Stimulated activated CD8-positive, alpha-beta memory T cell treated with anti-CD3 and anti-CD28 coated beads, Interleukin-15, amount 100 ng/mL, for 1 hour (primary cell): ENCODE data around the gene CCDC33.

Experiments
- DNase-seq: peaks from one replicate; pipeline ENCODE4 v3.0.0-alpha.2; 2020; ENCODE audit warnings: low read depth

CCDC33 gene

DNA sequence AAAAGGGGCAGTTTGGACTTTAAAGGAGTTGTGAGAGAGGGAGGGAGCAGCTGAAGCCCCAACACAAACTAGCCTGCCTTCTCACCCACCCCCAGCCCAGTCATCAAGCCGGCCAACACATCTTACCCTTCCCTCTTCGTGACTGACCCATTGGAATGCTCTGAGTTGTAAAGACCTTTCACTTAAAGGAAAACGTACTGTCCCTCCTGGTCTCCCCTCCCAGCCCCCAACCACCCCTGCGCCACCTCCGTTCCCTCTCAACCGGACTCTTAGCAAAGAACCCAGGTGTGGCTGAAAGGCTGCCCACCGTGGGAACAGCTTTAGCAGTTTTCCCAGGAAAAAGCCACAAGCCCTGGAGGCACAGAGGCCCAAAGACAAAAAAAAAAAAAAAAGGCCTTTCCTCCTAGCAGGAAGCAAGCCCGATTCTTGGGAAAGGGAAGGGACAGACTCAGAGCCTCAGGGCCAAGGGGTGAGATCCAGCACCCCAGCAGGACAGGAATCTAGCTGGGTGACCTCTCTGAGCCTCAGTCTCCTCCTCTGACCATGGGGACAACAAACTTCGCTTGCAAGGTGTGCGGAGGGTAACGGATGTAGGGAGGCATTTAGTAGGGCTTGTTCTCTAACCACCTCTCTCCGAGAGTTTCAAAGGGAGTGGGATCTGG, 128.9 kb downstream of the CCDC33 start:
- DNase-seq = no peak

DNA sequence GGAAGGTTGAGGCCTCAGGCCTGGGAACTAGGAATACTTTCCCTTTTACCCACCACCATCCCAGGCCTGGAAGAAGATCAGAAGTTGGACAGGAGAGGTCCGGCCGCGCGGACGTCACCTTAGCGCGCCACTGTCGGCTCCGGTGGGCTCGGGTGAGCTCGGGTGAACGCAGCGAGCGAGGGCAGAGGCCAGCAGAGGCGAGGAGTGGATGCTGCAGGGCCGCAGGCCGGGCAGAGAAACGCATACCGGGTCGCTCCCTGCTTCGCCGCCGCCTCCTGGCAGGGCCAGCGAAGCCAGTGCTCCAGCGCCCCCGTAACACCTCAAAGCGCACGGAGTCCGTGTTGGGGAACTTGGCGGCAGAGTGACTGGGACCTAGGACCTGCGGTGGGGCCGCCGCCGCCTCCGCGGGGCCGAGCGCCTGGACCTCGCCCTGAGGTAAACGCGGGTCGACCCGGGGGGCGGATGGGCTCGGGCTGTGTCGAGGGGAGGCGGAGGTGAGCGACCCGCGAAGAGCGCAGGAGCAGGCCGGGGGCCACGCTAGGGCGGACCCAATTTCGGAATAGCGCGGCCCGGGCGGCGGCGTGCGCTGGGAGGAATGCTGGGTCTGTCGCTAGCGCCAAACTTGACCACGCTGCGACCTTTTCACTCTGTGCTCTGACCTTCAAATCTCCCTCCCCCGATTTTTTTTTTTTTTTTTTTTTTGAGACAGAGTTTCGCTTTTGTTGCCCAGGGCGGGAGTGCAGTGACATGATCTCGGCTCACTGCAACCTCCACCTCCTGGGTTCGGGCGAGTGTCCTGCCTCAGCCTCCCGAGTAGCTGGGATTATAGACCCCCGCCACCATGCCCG, 129.7 kb downstream of the CCDC33 start:
- DNase-seq = no peak

DNA sequence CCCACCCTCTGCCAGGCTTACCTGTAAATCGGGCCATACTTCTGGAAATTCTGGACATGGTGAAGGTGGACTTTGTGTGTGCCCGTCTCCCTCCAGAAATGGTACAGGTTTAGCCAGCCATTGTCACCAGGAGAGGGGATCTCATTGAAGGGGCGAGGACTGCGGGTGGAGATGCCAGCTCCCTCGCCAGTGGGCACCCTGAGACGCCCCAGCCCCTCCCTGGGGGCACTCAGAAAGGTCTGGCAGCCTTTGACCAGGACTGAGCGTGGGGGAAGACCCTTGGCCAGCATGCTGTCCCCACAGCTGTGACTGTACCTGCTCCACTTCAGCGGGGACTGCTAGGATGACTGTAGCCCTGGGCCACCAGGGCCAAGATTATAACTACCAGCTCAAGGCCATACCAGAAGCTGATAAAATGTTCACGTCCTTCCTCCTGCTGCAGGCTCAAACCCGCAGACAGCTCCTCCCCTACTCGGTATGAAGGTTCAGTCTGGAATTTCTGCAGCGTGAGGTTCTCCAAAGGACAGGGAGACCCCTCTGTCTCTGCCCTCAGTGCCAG, 131.2 kb downstream of the CCDC33 start, which contains the start of gene CYP11A1:
Gene CYP11A1 (minus strand): TSS at position 351 of the 559 bp plus-strand sequence. CDS start 61 bp downstream, at position 290.
- no peak for DNase-seq

DNA sequence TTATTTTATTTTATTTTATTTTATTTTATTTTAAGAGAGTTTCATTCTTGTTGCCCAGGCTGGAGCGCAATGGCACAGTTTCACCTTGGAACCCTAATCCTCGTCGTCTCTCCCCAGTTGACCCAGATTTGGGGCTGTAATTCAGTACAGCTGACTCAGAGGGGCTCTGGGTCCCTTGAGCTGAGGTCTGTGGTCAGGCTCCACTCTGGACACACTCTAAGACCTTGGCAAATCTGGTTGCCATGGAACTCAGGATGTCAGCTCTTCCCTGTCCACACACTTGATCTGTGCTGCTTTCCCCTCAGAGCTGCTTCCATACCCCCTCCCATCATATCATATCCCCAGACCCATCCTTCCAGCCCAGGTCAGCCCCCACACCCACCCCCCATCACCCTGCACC, 132.0 kb downstream of the CCDC33 start:
- no peak for DNase-seq

DNA sequence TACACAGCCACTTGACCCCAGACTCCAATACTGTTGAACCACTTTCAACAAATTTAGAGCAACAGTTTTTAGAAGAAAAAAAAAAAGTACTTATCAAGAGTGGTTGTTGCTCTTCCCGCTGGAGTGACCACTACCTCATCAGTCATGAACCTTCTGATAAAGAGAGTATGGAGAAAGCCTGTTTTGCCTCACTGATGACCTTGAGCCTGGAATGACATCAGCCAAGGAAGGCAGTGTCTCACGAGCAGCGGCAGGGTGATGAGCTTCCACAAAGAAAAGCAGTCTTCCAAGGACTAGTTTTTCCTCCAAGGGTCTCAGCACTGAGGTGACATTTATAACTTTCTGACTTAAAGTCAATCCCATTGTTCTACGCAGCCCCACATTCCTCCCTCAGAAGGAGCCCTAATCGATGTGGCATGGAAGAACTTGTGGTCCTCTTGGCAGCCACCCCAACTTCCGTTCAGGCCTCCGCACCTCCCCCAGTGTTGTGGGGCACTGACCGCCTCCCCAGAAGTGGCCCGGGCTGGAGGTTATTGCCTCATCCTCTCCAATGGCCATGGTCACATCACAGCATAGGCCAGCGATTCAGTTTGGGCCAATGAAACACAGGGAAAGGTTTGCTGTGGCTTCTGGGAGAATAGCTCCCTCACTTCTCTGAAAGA, 133.1 kb downstream of the CCDC33 start:
- DNase-seq = no peak

DNA sequence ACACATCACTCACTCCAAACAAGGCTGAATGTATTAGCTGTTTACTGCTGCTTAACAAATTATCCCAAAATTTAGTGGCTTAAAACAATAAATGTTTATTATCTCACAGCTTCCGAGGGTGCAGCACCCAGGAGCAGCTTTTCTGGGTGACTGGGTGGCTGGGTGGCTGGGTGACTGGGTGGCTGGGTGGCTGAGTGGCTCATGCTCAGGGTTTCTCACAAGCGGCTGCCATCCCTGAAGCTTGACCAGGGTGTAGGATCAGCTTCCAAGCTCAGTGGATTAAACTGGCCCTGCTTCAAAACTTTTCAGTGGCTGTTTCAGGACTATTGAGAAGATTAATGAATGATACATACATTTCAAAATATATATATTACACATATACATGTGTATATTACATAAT, 133.6 kb downstream of the CCDC33 start:
- no peak for DNase-seq

DNA sequence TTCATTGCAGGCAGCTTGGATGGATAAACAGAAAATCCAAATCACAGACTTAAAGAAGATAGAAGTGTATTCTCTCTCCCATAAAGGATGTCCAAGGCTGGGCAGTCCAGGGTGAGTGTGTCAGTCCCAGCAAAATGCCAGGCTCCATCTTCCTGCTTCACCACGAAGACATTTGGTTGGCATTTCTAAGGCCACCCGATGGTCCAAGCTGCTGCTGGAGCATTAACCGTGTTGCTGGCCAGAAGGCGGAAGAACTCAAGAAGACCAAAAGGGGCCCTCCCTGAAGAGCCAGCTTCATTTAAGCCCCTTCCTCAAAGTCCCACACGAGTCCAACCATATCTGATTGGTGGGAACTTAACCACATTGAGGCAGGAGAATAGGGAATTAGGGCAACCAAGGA, 134.3 kb downstream of the CCDC33 start:
- no peak for DNase-seq

DNA sequence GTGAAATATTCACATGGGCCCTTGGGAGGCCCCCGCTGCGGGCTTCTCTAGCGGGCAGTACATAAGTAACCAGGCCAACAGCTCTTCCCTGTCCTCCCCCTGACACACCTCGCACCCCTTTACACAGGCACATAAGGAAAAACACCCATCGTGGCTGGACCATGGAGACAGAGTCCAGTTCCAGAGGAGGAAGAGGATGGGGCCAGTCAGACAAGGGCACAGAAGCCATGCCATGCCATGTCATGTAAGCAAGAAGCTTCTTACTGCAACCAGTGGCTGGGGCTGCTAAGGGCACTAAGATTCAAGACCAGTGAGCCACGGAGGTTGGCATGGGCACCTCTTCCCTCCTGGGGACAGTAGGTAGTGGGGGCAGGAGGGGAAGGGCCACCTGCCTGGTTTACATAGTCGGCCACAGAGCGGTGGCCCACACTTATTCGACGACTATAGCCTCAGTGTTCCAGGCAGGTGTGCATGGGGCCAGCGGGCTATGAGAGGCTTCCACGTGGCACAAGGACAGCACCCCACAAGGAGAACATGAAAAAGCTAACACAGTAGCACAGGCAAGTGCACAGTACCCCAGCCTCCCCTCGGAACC, 137.0 kb downstream of the CCDC33 start:
- no peak for DNase-seq

DNA sequence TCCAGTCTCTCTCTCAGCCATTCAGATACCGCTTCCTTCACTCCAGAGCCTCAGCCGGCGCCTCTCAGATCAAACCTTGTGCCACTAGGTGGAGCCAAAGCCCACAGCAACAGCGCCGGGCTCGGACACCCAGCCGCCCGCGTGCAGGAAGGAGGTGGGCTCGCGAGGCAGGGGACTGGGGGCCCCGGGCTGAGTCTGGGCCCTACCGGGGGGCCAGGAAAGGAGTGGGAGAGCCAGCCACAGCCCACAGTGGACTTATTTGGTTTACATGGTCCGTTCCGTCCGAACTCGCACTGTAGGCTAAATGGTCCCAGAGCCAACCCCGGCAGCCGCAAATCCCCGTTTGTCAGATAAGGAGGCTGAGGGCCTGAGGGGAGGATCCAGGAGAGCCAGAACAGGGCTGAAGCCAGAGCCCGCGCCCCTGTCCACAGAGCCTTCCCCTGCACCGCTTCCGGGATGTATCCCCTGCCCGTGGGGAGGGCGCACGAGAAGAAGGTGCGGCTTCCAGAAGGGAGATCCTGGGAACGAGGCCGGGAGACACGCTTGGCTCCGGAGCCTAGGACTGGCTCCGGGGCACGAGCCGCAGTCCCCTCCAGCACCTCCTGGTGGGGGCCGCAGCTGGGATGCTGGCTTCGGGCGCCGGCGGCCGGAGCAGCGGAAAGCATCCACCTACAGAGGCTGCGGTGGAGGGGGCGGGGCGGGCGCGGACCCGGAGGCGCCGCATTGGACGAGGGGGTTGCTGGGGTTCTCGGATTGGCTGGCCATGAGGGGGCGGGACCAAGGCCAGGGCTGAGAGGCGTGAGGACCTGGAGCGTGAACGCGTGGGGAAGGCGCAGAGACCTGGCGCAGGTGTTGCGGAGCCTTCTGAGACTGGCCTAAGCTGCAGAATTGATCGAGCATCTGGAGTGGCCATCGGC, 137.9 kb downstream of the CCDC33 start:
- peak; percentile 92 for DNase-seq

DNA sequence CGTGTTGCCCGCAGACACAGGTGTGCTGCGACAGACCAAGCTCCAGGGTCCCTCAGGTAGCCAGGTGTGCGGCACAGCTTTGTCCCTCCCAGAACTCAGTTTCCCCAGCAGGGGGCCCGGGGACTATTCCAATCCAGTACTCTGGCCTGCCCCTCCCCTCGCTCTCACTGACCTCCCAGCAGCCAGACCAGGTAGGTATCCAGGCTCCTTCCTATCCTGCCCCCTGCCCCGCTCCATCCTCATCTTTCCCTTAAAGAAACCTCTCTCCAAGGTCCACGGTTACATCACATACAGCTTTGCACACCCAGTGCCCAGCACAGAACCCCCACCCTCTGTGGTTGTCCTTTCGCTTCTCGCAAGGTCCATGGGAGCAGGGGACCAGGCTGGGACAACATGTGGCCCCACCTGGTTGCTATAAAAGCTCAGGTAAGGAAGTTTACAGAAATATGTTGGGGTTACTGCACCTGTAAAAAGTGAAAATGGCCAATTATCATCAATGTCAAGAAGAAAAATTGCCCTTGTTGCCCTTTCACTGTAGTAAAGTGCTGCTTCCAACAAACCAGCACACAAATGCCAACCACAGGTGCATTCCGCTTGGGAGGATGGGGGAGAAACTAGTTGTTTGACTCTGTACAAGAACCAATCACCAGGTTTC, 138.6 kb downstream of the CCDC33 start:
- DNase-seq = no peak

DNA sequence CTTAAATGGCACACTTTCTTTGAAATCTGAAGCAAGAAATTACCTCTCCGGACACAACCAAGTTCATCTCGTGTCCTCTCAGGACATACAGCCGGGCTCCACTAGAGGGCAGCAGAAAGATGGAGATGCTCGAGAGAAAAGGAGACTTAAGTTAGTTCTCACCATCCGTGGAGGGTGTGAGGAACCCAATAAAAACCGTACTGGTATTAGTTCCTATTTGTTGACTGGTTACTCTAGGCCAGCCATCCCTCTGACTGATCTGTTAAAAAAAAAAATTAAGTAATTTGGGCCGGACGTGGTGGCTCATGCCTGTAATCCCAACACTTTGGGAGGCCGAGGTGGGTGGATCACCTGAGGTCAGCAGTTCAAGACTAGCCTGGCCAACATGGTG, 139.2 kb downstream of the CCDC33 start:
- DNase-seq = peak; percentile 79

DNA sequence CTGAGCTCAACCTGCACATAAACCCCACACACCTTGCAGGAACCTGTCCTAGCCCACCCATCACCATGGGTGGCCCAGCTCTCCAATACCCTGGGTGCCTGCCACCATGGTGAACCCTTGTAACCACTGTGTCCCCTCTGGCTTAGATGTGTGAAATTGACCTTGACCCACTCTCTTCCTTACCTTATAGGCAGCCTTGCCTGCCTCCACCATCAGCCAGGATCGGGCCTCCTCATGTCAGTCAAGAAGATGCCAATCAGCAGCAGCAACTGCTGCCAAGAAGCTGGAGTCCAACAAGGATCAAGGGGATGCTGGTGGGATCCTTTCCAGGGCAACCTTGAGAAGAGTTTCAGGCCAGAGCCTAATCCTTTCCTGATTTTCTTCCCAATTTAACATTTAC, 140.1 kb downstream of the CCDC33 start:
- no peak for DNase-seq

DNA sequence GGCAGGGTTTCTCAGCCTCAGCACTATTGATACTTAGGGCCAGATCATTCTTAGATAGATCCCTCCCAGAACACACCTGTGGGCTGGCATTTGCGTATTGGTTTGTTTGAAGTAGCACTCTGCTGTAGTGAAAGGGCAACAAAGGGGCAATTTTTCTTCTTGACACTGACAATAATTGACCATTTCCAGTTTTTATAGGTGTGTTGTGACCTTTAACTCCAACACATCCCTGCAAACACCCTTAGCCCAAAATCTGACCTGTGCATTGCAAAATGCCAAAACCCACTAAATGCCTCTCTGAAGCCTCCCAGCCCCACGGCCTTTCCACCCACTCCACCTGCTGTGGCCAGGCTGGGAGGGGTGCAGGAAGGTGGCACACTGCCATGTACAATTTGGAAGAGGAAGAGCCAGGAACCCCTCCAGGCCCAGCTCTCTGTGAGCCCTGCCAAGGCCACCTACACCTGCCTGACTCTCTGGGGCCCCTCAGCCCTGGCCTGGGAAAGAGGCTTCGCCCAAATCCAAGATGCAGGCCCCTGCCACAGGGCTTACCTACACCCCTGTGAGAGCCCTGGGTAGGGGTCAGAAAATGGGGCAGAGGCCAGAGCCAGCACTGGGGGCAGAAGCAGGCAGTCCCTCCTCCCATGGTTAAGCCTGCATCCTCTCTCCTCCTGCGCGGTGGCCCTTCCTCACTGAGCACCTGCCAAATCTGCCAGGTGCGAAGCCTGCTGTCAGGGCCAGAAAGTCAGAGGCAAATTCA, 140.9 kb downstream of the CCDC33 start:
- DNase-seq = no peak

DNA sequence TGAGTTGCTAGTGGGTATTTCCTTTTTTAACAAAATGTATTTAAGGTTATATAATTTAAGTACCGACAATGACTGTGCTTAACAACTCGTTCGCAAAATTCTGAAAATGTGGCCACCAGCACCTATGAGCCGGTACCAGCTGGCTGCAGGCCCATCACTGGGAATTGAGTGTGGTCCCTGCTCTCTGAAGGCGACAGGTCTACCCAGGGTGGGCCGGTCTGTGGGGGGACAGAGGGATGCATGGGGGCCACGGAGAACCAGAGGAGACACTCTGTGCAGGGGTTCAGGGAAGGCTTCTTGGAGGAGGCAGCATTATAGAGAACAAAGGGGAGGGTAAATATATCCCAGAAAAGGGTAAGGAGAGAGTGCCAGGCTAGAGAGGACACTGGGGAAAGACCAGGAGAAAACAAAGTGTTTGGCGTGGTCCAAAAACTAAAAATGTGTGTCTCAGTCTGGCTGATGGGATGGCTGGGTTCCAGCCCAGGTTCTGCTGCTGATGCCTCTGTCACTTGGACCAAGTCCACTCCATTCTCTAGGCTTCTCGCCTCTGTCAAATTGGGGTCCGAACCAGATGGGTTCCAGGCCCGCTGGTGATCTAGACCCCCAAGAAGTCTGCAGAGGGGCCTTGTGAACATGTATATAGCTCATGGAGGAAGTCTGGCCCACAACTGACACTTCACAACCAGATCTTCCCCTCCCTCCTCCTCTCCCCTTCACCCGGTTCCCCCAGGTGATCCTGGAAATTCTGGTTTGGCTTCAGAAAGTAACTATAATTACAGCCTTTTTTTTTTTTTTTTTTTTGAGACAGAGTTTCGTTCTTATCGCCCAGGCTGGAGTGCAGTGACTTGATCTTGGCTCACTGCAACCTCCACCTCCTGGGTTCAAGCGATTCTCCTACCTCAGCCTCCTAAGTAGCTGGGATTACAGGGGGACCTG, 142.0 kb downstream of the CCDC33 start:
- DNase-seq = no peak

DNA sequence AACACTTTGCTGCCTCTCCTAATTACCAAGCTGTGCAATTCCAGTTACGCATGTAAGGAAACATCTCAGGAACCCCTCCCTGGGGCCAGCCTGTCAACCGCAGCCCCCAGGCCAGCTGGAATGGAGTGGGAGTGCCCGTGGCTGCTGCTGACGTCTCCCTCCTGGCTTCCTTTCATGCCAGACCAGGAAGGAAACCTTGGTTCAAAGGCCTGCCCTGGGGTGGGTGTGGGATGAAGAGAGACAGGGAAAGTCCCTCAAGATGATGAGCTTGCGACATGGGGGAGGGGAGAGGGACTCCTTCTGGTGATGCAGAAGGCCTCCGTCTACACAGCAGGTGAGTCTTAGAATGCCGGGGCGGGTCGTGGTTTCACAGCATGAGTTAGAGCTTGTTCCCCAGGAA, 142.7 kb downstream of the CCDC33 start:
- no peak for DNase-seq

DNA sequence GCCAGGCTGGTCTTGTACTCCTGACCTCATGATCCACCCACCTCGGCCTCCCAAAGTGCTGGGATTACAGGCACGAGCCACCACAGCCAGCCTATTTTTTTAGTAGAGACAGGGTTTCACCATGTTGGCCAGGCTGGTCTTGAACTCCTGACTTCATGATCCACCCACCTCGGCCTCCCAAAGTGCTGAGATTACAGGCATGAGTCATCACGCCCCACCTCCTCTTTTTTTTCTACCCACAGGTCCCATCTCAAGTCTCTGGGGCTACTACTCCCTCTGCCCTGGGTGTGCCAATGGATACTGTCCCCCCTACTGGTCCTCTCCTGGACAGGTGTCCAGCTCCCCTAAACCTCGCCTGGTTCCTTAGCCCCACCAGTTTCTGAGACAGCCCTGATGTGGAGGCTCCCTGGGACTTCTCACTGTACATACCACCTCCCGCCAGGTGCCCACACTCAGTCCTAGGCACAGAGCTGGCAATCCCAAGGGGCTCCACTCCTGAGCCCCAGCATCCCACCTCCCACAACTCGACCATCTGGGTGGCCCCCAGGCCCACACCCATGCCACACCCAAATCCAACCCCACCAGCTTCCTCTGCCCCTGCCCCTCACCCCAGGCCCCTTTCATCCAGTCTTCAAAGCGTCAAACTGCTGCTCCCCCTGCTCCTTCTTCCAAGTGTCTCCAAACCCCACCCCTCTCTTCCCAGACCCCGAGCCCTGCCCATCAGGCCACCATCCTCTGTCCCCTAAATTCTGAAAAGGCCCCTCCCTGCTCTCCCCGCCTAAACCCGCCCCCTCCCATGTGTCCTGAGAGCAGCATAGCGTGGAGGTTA, 144.4 kb downstream of the CCDC33 start:
- no peak for DNase-seq

DNA sequence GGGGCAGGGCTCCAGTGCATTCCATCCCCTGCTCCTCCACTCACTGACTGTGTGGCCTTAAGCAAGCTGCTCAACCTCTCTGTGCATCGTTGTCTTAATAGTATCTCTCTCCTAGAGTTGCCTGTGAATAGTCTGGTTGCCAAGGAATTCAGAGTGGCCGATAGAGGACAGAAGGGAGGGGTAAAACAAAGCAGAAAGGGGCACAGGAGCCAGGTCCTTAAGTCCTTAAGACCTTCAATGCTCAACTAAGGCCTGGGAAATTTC, 145.0 kb downstream of the CCDC33 start:
- DNase-seq = no peak

DNA sequence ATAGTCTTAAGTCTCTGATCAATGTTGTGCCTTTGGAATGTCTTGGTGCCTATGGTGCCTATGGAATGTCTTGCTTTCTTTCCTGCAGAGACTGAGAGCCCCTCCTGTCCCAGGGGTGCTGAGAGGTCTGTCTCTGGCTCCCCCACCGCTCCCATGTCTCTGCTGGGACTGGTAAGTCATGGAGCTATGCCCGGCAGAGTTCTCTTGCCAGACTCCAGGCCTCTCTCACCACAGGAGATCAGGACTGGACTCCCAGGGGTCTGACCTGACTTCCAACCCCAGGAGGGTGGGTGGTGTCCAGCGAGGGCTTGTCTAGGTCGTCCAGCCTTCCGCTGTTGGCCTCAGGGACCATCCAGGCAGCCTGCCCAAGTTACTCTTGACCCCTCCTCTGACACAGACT, 145.4 kb downstream of the CCDC33 start:
- DNase-seq = no peak
